GM12878 (cell line): ENCODE measurements around the gene YBX1. TPM values are rescaled to one million over a fixed set of nuclear protein-coding genes. Genes with fewer than 3 reads are reported as not detected.
"Not testable (repeated sequence)": the region's sequence is repeated elsewhere in the genome, so short reads cannot be mapped to it uniquely, and the experiment has no call there.

Experiments
- ATAC-seq: fragments of 200-7000 bp; cut with Tn5 transposase; 3 replicates; pipeline ENCODE4 v1.9.1; 2020; ENCODE audit warnings: mild to moderate bottlenecking, moderate library complexity
- BruUV-seq: library from RNA; stranded (reverse); fragments of 400-500 nt; replicated peaks from 2 replicates; lab custom pipeline; 2021; lab: Mats Ljungman, UMichigan
- CTCF ChIA-PET: fragments of 300-600 bp; sonication (Branson Sonifier 250); formaldehyde crosslinking; extraction: SDS; loops from one replicate; lab custom pipeline; 2021; ENCODE audit warnings: inconsistent platforms; lab: Yijun Ruan, JAX
- POLR2A ChIA-PET: fragments of 350-600 bp; formaldehyde crosslinking; extraction: SDS; loops from one replicate; lab custom pipeline; 2021; ENCODE audit warnings: inconsistent platforms; lab: Charles Lee
- RAD21 ChIA-PET: fragments of 300-600 bp; sonication (Branson Sonifier 250); formaldehyde crosslinking; loops from one replicate; lab custom pipeline; 2023; ENCODE audit warnings: antibody characterized with exemption; ENCODE audit not compliant: unreplicated experiment; lab: Charles Lee
- SMC1A ChIA-PET: fragments of 300-600 bp; sonication (Branson Sonifier 250); formaldehyde crosslinking; loops from one replicate; lab custom pipeline; 2023; ENCODE audit not compliant: unreplicated experiment, uncharacterized antibody; lab: Charles Lee
- DNase-seq: peaks from one replicate; pipeline ENCODE4 v3.0.0-alpha.2; 2011; ENCODE audit warnings: low read depth, low spot score
- FAIRE-seq: peaks from 3 replicates; lab custom pipeline; 2011; peaks lifted over from hg19 to GRCh38; lab: Jason Lieb, UNC
- H2AFZ ChIP-seq: 2 replicates; pipeline ENCODE4 v1.6.0; 2011; ENCODE audit warnings: low read depth, low read length, control low read depth; ENCODE audit not compliant: control insufficient read depth
- H3K27ac ChIP-seq: 2 replicates; pipeline ENCODE4 v1.5.1; 2011; ENCODE audit warnings: control low read depth; ENCODE audit not compliant: control insufficient read depth, insufficient read depth
- H3K27me3 ChIP-seq, 2 experiments: replicated peaks in 1 of 2; 2 replicates each; pipeline versions ENCODE4 v1.6.0 to v1.6.1; 2011; ENCODE audit warnings: low read length in 1 of 2; ENCODE audit not compliant: control insufficient read depth in 2 of 2, insufficient read depth in 2 of 2
- H3K36me3 ChIP-seq, 2 experiments: 2 replicates each; pipeline ENCODE4 v1.5.1; 2011; ENCODE audit warnings: low read length in 1 of 2; ENCODE audit not compliant: control insufficient read depth in 2 of 2, insufficient read depth in 2 of 2
- H3K4me1 ChIP-seq: 2 replicates; pipeline ENCODE4 v1.6.1; 2011; ENCODE audit warnings: mild to moderate bottlenecking, low read length, moderate library complexity, mixed read lengths; ENCODE audit not compliant: control insufficient read depth, insufficient read depth
- H3K4me2 ChIP-seq: 2 replicates; pipeline ENCODE4 v1.6.0; 2011; ENCODE audit warnings: control low read depth; ENCODE audit not compliant: control insufficient read depth, insufficient read depth
- H3K4me3 ChIP-seq: fragments of 200-600 bp; sonication (generic); 2 replicates; pipeline ENCODE4 v1.5.1; 2016
- H3K79me2 ChIP-seq: 2 replicates; pipeline ENCODE4 v1.6.0; 2011; ENCODE audit warnings: low read length; ENCODE audit not compliant: control insufficient read depth, insufficient read depth
- H3K9ac ChIP-seq: 2 replicates; pipeline ENCODE4 v1.8.0; 2011; ENCODE audit warnings: low read length, control low read depth, mixed read lengths; ENCODE audit not compliant: control insufficient read depth, insufficient read depth
- H3K9me3 ChIP-seq: replicated peaks from 3 replicates; pipeline ENCODE4 v1.5.1; 2011; ENCODE audit warnings: mild to moderate bottlenecking, low read length; ENCODE audit not compliant: control insufficient read depth, insufficient read depth
- H4K20me1 ChIP-seq: 2 replicates; pipeline ENCODE4 v1.6.0; 2011; ENCODE audit not compliant: control insufficient read depth, insufficient read depth
- ELK1 ChIP-seq: IDR thresholded peaks from 2 replicates; pipeline ENCODE4 v1.6.1; 2012; ENCODE audit warnings: low read depth, low read length, improper control_type of control experiment
- GATAD2B ChIP-seq: fragments of 450-650 bp; conservative IDR thresholded peaks from 2 replicates; pipeline ENCODE4 v1.6.1; 2017; ENCODE audit warnings: low read depth, mild to moderate bottlenecking, moderate library complexity
- HDAC6 ChIP-seq: fragments of 200-600 bp; sonication (generic); IDR thresholded peaks from one replicate; pipeline ENCODE4 v1.8.0; 2017; ENCODE audit warnings: antibody characterized with exemption; ENCODE audit not compliant: unreplicated experiment
- HDGF ChIP-seq: fragments of 450-650 bp; IDR thresholded peaks from 2 replicates; pipeline ENCODE4 v1.6.1; 2016; ENCODE audit warnings: antibody characterized with exemption
- MXI1 ChIP-seq: fragments of 150-350 bp; IDR thresholded peaks from 2 replicates; pipeline ENCODE4 v1.6.1; 2011; ENCODE audit warnings: low read depth, mild to moderate bottlenecking, inconsistent platforms, low read length, improper control_type of control experiment
- PAX5 ChIP-seq: IDR thresholded peaks from 2 replicates; pipeline ENCODE4 v1.6.1; 2011; ENCODE audit warnings: low read depth, low read length, borderline replicate concordance
- TBL1XR1 ChIP-seq: IDR thresholded peaks from 2 replicates; pipeline ENCODE4 v1.6.1; 2012; ENCODE audit warnings: low read depth, low read length, improper control_type of control experiment
- whole genome bisulfite sequencing: methylation state at CpG from one replicate; pipeline ENCODE4 v1.1.6; 2016; ENCODE audit warnings: low lambda C conversion rate; ENCODE audit not compliant: insufficient replicate concordance, insufficient coverage; ENCODE audit errors: missing lambda C conversion rate; 5-methylcytosine and 5-hydroxymethylcytosine counted together
- in situ Hi-C: fragments of 300-500 bp; cut with MboI; formaldehyde crosslinking; loops from 9 replicates; pipeline ENCODE4 v1.14.3; 2018; ENCODE audit warnings: mixed read lengths
- intact Hi-C: fragments of 100-400 bp; cut with micrococcal nuclease; formaldehyde crosslinking; loops from one replicate; pipeline ENCODE4 v1.14.2; 2022; ENCODE audit not compliant: unreplicated experiment
- polyA plus RNA-seq, 11 experiments: library from polyadenylated mRNA; depleted of rRNA in 4 of 11; unstranded in 6 of 11; stranded (reverse) in 5 of 11; fragments of >200 nt; fragmentation: Nextera tagmentation in 4 of 11; fragmentation: Illumina TruSeq in 1 of 11; extraction: Ambion mirVana in 4 of 11; extraction: Trizol in 1 of 11; gene quantifications; 1 replicate in 1 of 11; 2 replicates in 10 of 11; pipeline versions ENCODE4 v1.2.1 to v1.2.3, GENCODE V29; 2011 to 2016; ENCODE audit warnings: inconsistent platforms in 2 of 11, missing spikeins in 2 of 11, low read depth in 1 of 11
- total RNA-seq, 4 experiments: library from RNA; depleted of rRNA in 3 of 4; stranded (reverse); fragments of >200 nt in 3 of 4; fragmentation: Illumina TruSeq in 1 of 4; extraction: Trizol in 1 of 4; gene quantifications; 2 replicates each; pipeline versions ENCODE4 v1.2.1 to v1.2.3, GENCODE V29; 2013 to 2021

Gene YBX1
- total and polyA plus RNA-seq, 10 of the 15 experiments (the other 5 are each of a cell fraction or from before 2014, with no cell fraction given) = 355 to 1,353 (median 858) TPM

- POLR2A ChIA-PET = interaction anchor here (0.6 to 0.7 kb wide), 4 partner anchors 32 to 367 kb away, joined by 4 to 5 read pairs (median 4); no protein-coding TSS in a partner anchor
- H3K9ac ChIP-seq, intact Hi-C loops, H3K36me3 ChIP-seq, DNase-seq, H3K4me2 ChIP-seq, H3K27me3 ChIP-seq, BruUV-seq, H3K9me3 ChIP-seq, H3K4me1 ChIP-seq, ATAC-seq, H2AFZ ChIP-seq, H4K20me1 ChIP-seq, H3K79me2 ChIP-seq, H3K27ac ChIP-seq, RAD21 ChIA-PET, FAIRE-seq, H3K4me3 ChIP-seq, in situ Hi-C loops, CTCF ChIA-PET: not testable (repeated sequence)
- SMC1A ChIA-PET = interaction anchor here (0.5 kb wide), 1 partner anchor 230 kb away, joined by 3 read pairs; no protein-coding TSS in a partner anchor
Measured at GRCh38 chr1:42714441-42714840, 32.2 kb downstream of the YBX1 start.

- no TSS peak for BruUV-seq
- Histone ChIP-seq H3K36me3 (peaks cover 0 to under 1% of the 10 kb centered on the region in 2 experiments; a peak in 1 of 4 replicates), H3K4me1 (no peaks in the 10 kb centered on the region), H3K9ac (no peak overlapping the region), H4K20me1 (no peaks in the 10 kb centered on the region), H3K4me2 (no peak overlapping the region), H3K79me2 (no peaks in the 10 kb centered on the region), H3K27ac (no peak overlapping the region), H3K4me3 (no peak overlapping the region), H2AFZ (no peak overlapping the region), H3K9me3 (no peaks in the 10 kb centered on the region), H3K27me3 (no peaks in the 10 kb centered on the region)
- CTCF ChIA-PET = interaction anchor here (1.0 kb wide), 1 partner anchor 376 kb away, joined by 3 read pairs; no protein-coding TSS in a partner anchor
- intact Hi-C loops (no loop called here), in situ Hi-C loops (no loop called here)
- POLR2A ChIA-PET = no interaction called here
- DNase-seq = no peak
- TF ChIP-seq HDAC6 (no peak), MXI1 (no peak), PAX5 (no peak), ELK1 (no peak), GATAD2B (no peak), HDGF (no peak), TBL1XR1 (no peak)
- no peak for FAIRE-seq
- RAD21 ChIA-PET = no interaction called here
- SMC1A ChIA-PET = no interaction called here
- 87% methylated on average over 1 of the region's 1 CpG for WGBS
- ATAC-seq = no peak
Measured at GRCh38 chr1:42720868-42721267, 38.6 kb downstream of the YBX1 start.
